HG02973 (cell line): ENCODE measurements around the gene PTPRO.

Source experiments
- ATAC-seq: cut with Tn5 transposase; IDR thresholded peaks from one replicate; pipeline ENCODE4 v1.9.1; 2021; ENCODE audit warnings: moderate library complexity; ENCODE audit not compliant: unreplicated experiment

The PTPRO gene

GRCh38 chr12:15550793-15551192 lies 228.5 kb downstream of the PTPRO start:
- ATAC-seq, result no peak

GRCh38 chr12:15555446-15555845 lies 233.1 kb downstream of the PTPRO start:
- no peak for ATAC-seq

GRCh38 chr12:15556411-15557102 lies 234.2 kb downstream of the PTPRO start:
- ATAC-seq, result no peak

GRCh38 chr12:15558915-15559528 lies 236.7 kb downstream of the PTPRO start:
- no peak for ATAC-seq

GRCh38 chr12:15561396-15561795 lies 239.1 kb downstream of the PTPRO start:
- no peak for ATAC-seq

GRCh38 chr12:15562263-15562662 lies 240.0 kb downstream of the PTPRO start:
- ATAC-seq, result no peak

- peak; percentile 75 for ATAC-seq
Observed at GRCh38 chr12:15563663-15564062, 241.4 kb downstream of the PTPRO start.

GRCh38 chr12:15574353-15574752 lies 252.0 kb downstream of the PTPRO start:
- ATAC-seq, result no peak

- no peak for ATAC-seq
Observed at GRCh38 chr12:15575671-15576541, 253.6 kb downstream of the PTPRO start.

- no peak for ATAC-seq
Observed at GRCh38 chr12:15580431-15580830, 258.1 kb downstream of the PTPRO start.

GRCh38 chr12:15581006-15581405 lies 258.7 kb downstream of the PTPRO start:
- ATAC-seq, result no peak

GRCh38 chr12:15583804-15584203 lies 261.5 kb downstream of the PTPRO start:
- ATAC-seq, result no peak

- ATAC-seq, result no peak
Observed at GRCh38 chr12:15584366-15585041, 262.2 kb downstream of the PTPRO start.

- no peak for ATAC-seq
Observed at GRCh38 chr12:15589328-15590032, 267.2 kb downstream of the PTPRO start.

- peak; percentile 97 for ATAC-seq
Observed at GRCh38 chr12:15590180-15590826, 268.0 kb downstream of the PTPRO start.

GRCh38 chr12:15591811-15592210 lies 269.5 kb downstream of the PTPRO start:
- no peak for ATAC-seq

- ATAC-seq, result no peak
Observed at GRCh38 chr12:15592934-15593333, 270.6 kb downstream of the PTPRO start.

- ATAC-seq, result no peak
Observed at GRCh38 chr12:15596174-15596573, 273.9 kb downstream of the PTPRO start.

- ATAC-seq, result no peak
Observed at GRCh38 chr12:15597125-15597830, 275.0 kb downstream of the PTPRO start.
